Mammary epithelial cell (primary cell): ENCODE measurements around the gene TPD52L3.

ENCODE experiments used
- CTCF ChIP-seq, 2 donors: IDR thresholded peaks in 1 of 2; conservative IDR thresholded peaks in 1 of 2; 2 replicates each; pipeline ENCODE4 v1.5.1; 2011 to 2012; ENCODE audit warnings: inconsistent platforms in 2 of 2, low read length in 2 of 2, mild to moderate bottlenecking in 2 of 2, control low read depth in 1 of 2, low read depth in 1 of 2; ENCODE audit not compliant: insufficient read depth in 1 of 2; ENCODE audit errors: extremely low read depth in 1 of 2
- EZH2 ChIP-seq: IDR thresholded peaks from 2 replicates; pipeline ENCODE4 v1.6.1; 2012; ENCODE audit warnings: low read length, inconsistent platforms, borderline replicate concordance

- TF ChIP-seq CTCF (conservative IDR thresholded peaks at IDR 0.05 in 1 of 2, IDR thresholded peaks at IDR 0.05 in 1 of 2; ENCODE audit: extremely low read depth in 1 of 2, insufficient read depth in 1 of 2, low read depth in 1 of 2, low read length in 2 of 2) (no peak), EZH2 (no peak)
These were observed 26.3 kb upstream of the TPD52L3 start for GRCh38 chr9:6301858-6302257.
